ENCODE data around the gene ZNF526. TPM values are rescaled to one million over a fixed set of nuclear protein-coding genes. Genes with fewer than 3 reads are reported as not detected.

ZNF526 gene
- total RNA-seq, 1 experiment from 2014 or later: 5.1 TPM

- intact Hi-C loops (cut with micrococcal nuclease): no loop called here
- H3K27me3 ChIP-seq (ENCODE audit: low read length): no peaks in the 10 kb centered on the region
- peak overlapping the region; percentile 74 for H3K27ac ChIP-seq (ENCODE audit: low read length)
- no peaks in the 10 kb centered on the region for H4K20me1 ChIP-seq (ENCODE audit: low read length)
- ChIA-PET CTCF (no interaction called here), POLR2A (ENCODE audit: unreplicated experiment) (no interaction called here)
- ATAC-seq (no peak; the same call in 1 of the 2 replicates), DNase-seq (no peak)
- no peaks in the 10 kb centered on the region for H3K9me2 ChIP-seq (replicated peaks; ENCODE audit: low read length)
- H3K9me3 ChIP-seq (ENCODE audit: low read length): no peaks in the 10 kb centered on the region
- H3K9ac ChIP-seq (ENCODE audit: low read length): peak overlapping the region; percentile 4; the same call in 1 of the 2 replicates
- H3K4me1 ChIP-seq (ENCODE audit: insufficient read depth, low read length): peaks cover 30% of the 10 kb centered on the region
- no peak for TF ChIP-seq EZH2 (IDR thresholded peaks at IDR 0.05; ENCODE audit: low read length, unreplicated experiment)
- TF ChIP-seq EZH2phosphoT487 (IDR thresholded peaks at IDR 0.05; ENCODE audit: borderline replicate concordance, low read length): no peak
- TF ChIP-seq, protein P1, sequence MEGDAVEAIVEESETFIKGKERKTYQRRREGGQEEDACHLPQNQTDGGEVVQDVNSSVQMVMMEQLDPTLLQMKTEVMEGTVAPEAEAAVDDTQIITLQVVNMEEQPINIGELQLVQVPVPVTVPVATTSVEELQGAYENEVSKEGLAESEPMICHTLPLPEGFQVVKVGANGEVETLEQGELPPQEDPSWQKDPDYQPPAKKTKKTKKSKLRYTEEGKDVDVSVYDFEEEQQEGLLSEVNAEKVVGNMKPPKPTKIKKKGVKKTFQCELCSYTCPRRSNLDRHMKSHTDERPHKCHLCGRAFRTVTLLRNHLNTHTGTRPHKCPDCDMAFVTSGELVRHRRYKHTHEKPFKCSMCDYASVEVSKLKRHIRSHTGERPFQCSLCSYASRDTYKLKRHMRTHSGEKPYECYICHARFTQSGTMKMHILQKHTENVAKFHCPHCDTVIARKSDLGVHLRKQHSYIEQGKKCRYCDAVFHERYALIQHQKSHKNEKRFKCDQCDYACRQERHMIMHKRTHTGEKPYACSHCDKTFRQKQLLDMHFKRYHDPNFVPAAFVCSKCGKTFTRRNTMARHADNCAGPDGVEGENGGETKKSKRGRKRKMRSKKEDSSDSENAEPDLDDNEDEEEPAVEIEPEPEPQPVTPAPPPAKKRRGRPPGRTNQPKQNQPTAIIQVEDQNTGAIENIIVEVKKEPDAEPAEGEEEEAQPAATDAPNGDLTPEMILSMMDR (conservative IDR thresholded peaks at IDR 0.05; ENCODE audit: low read depth, low read length): no peak
- H3K79me2 ChIP-seq (ENCODE audit: low read length): no peaks in the 10 kb centered on the region
- H3K4me3 ChIP-seq (ENCODE audit: low read length): no peak overlapping the region
- peak overlapping the region; percentile 9; the same call in 1 of the 2 replicates for H3K4me2 ChIP-seq (ENCODE audit: low read length)
- no peaks in the 10 kb centered on the region for H3F3A ChIP-seq (ENCODE audit: low read length, unreplicated experiment)
- H3K36me3 ChIP-seq (ENCODE audit: low read depth, low read length): no peaks in the 10 kb centered on the region
- BruUV-seq (replicated peaks): TSS peak; percentile 78
- H2AFZ ChIP-seq (ENCODE audit: low read length): no peak overlapping the region
Measured at GRCh38 chr19:42191330-42191729, 28.8 kb upstream of the ZNF526 start.

DNA sequence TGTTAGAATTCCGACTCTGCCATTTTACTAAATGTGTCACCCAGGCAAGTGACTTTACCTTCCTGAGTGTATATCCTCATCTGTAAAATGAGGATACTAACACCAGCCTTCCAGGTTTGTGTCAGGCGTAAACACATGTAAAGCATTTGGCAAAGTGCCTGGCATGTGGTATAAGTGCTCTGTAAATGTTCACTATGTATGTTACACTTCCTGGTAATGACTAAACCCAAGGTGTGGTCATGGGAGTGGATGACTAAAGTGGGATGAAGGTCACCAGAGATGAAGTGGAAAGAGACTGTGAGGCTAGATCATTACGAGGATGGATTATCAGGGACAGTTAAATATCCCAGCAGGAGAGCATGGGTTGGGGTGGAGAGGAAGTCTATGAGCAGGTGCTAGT, 28.3 kb upstream of the ZNF526 start:
- peak; percentile 77 for ATAC-seq
- H2AFZ ChIP-seq (ENCODE audit: low read length): no peak overlapping the region
- POLR2A ChIA-PET (ENCODE audit: unreplicated experiment): no interaction called here
- no TSS peak for BruUV-seq (replicated peaks)
- H3K4me3 ChIP-seq (ENCODE audit: low read length): no peak overlapping the region
- no peaks in the 10 kb centered on the region for H3K79me2 ChIP-seq (ENCODE audit: low read length)
- no peaks in the 10 kb centered on the region for H3F3A ChIP-seq (ENCODE audit: low read length, unreplicated experiment)
- peaks cover 30% of the 10 kb centered on the region for H3K4me1 ChIP-seq (ENCODE audit: insufficient read depth, low read length)
- H3K27me3 ChIP-seq (ENCODE audit: low read length): no peaks in the 10 kb centered on the region
- CTCF ChIA-PET: no interaction called here
- no peaks in the 10 kb centered on the region for H4K20me1 ChIP-seq (ENCODE audit: low read length)
- H3K27ac ChIP-seq (ENCODE audit: low read length): peak overlapping the region; percentile 74
- H3K9ac ChIP-seq (ENCODE audit: low read length): peak overlapping the region; percentile 3; the same call in 1 of the 2 replicates
- no peaks in the 10 kb centered on the region for H3K9me2 ChIP-seq (replicated peaks; ENCODE audit: low read length)
- H3K9me3 ChIP-seq (ENCODE audit: low read length): no peaks in the 10 kb centered on the region
- intact Hi-C loops (cut with micrococcal nuclease): no loop called here
- H3K36me3 ChIP-seq (ENCODE audit: low read depth, low read length): no peaks in the 10 kb centered on the region
- TF ChIP-seq, protein P1 (conservative IDR thresholded peaks at IDR 0.05; ENCODE audit: low read depth, low read length): no peak
- TF ChIP-seq EZH2 (IDR thresholded peaks at IDR 0.05; ENCODE audit: low read length, unreplicated experiment) (no peak), EZH2phosphoT487 (IDR thresholded peaks at IDR 0.05; ENCODE audit: borderline replicate concordance, low read length) (no peak)
- DNase-seq: peak; percentile 96
- peak overlapping the region; percentile 46 for H3K4me2 ChIP-seq (ENCODE audit: low read length)

DNA sequence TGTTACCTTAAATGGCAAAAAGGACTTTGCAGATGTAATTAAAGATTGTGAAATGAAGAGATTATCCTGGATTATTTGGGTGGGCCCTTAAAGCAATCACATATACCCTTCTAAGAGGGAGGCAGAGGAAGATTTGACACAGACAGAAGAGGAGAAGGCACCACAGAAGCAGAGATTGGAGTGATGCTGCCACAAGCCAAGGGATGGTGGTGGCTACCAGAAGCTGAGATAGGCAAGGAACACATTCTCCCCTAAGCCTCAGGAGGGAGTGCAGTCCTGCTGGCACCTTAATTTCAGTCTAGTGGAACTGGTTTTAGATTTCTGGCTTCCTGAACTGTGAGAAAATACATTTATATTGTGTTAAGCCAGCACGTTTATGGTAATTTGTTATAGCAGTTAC, 26.8 kb upstream of the ZNF526 start:
- H3K4me2 ChIP-seq (ENCODE audit: low read length): no peak overlapping the region
- no peak overlapping the region for H3K4me3 ChIP-seq (ENCODE audit: low read length)
- DNase-seq: no peak
- no peaks in the 10 kb centered on the region for H3K36me3 ChIP-seq (ENCODE audit: low read depth, low read length)
- peaks cover 30% of the 10 kb centered on the region for H3K4me1 ChIP-seq (ENCODE audit: insufficient read depth, low read length)
- no peaks in the 10 kb centered on the region for H3K79me2 ChIP-seq (ENCODE audit: low read length)
- H4K20me1 ChIP-seq (ENCODE audit: low read length): no peaks in the 10 kb centered on the region
- no peaks in the 10 kb centered on the region for H3K9me2 ChIP-seq (replicated peaks; ENCODE audit: low read length)
- no peak for ATAC-seq
- TF ChIP-seq EZH2 (IDR thresholded peaks at IDR 0.05; ENCODE audit: low read length, unreplicated experiment): no peak
- TF ChIP-seq, protein P1 (conservative IDR thresholded peaks at IDR 0.05; ENCODE audit: low read depth, low read length): no peak
- no peak for TF ChIP-seq EZH2phosphoT487 (IDR thresholded peaks at IDR 0.05; ENCODE audit: borderline replicate concordance, low read length)
- no peak overlapping the region for H2AFZ ChIP-seq (ENCODE audit: low read length)
- POLR2A ChIA-PET (ENCODE audit: unreplicated experiment): no interaction called here
- no peaks in the 10 kb centered on the region for H3F3A ChIP-seq (ENCODE audit: low read length, unreplicated experiment)
- no peaks in the 10 kb centered on the region for H3K9me3 ChIP-seq (ENCODE audit: low read length)
- BruUV-seq (replicated peaks): no TSS peak
- no peaks in the 10 kb centered on the region for H3K27me3 ChIP-seq (ENCODE audit: low read length)
- CTCF ChIA-PET: no interaction called here
- peak overlapping the region; percentile 74 for H3K27ac ChIP-seq (ENCODE audit: low read length)
- no peak overlapping the region for H3K9ac ChIP-seq (ENCODE audit: low read length)
- intact Hi-C loops (cut with micrococcal nuclease): no loop called here
